GM12878 (cell line): ENCODE results near the gene SELENOM. TPM values are rescaled to one million over a fixed set of nuclear protein-coding genes. Genes with fewer than 3 reads are reported as not detected.

Source experiments
- ATAC-seq: fragments of 200-7000 bp; cut with Tn5 transposase; 3 replicates; pipeline ENCODE4 v1.9.1; 2020; ENCODE audit warnings: mild to moderate bottlenecking, moderate library complexity
- BruUV-seq: library from RNA; stranded (reverse); fragments of 400-500 nt; replicated peaks from 2 replicates; lab custom pipeline; 2021; lab: Mats Ljungman, UMichigan
- CTCF ChIA-PET: fragments of 300-600 bp; sonication (Branson Sonifier 250); formaldehyde crosslinking; extraction: SDS; loops from one replicate; lab custom pipeline; 2021; ENCODE audit warnings: inconsistent platforms; lab: Yijun Ruan, JAX
- POLR2A ChIA-PET: fragments of 350-600 bp; formaldehyde crosslinking; extraction: SDS; loops from one replicate; lab custom pipeline; 2021; ENCODE audit warnings: inconsistent platforms; lab: Charles Lee
- RAD21 ChIA-PET: fragments of 300-600 bp; sonication (Branson Sonifier 250); formaldehyde crosslinking; loops from one replicate; lab custom pipeline; 2023; ENCODE audit warnings: antibody characterized with exemption; ENCODE audit not compliant: unreplicated experiment; lab: Charles Lee
- SMC1A ChIA-PET: fragments of 300-600 bp; sonication (Branson Sonifier 250); formaldehyde crosslinking; loops from one replicate; lab custom pipeline; 2023; ENCODE audit not compliant: unreplicated experiment, uncharacterized antibody; lab: Charles Lee
- DNase-seq: peaks from one replicate; pipeline ENCODE4 v3.0.0-alpha.2; 2011; ENCODE audit warnings: low read depth, low spot score
- FAIRE-seq: peaks from 3 replicates; lab custom pipeline; 2011; peaks lifted over from hg19 to GRCh38; lab: Jason Lieb, UNC
- H2AFZ ChIP-seq: 2 replicates; pipeline ENCODE4 v1.6.0; 2011; ENCODE audit warnings: low read depth, low read length, control low read depth; ENCODE audit not compliant: control insufficient read depth
- H3K27ac ChIP-seq: 2 replicates; pipeline ENCODE4 v1.5.1; 2011; ENCODE audit warnings: control low read depth; ENCODE audit not compliant: control insufficient read depth, insufficient read depth
- H3K27me3 ChIP-seq, 2 experiments: replicated peaks in 1 of 2; 2 replicates each; pipeline versions ENCODE4 v1.6.0 to v1.6.1; 2011; ENCODE audit warnings: low read length in 1 of 2; ENCODE audit not compliant: control insufficient read depth in 2 of 2, insufficient read depth in 2 of 2
- H3K36me3 ChIP-seq, 2 experiments: 2 replicates each; pipeline ENCODE4 v1.5.1; 2011; ENCODE audit warnings: low read length in 1 of 2; ENCODE audit not compliant: control insufficient read depth in 2 of 2, insufficient read depth in 2 of 2
- H3K4me1 ChIP-seq: 2 replicates; pipeline ENCODE4 v1.6.1; 2011; ENCODE audit warnings: mild to moderate bottlenecking, low read length, moderate library complexity, mixed read lengths; ENCODE audit not compliant: control insufficient read depth, insufficient read depth
- H3K4me2 ChIP-seq: 2 replicates; pipeline ENCODE4 v1.6.0; 2011; ENCODE audit warnings: control low read depth; ENCODE audit not compliant: control insufficient read depth, insufficient read depth
- H3K4me3 ChIP-seq: fragments of 200-600 bp; sonication (generic); 2 replicates; pipeline ENCODE4 v1.5.1; 2016
- H3K79me2 ChIP-seq: 2 replicates; pipeline ENCODE4 v1.6.0; 2011; ENCODE audit warnings: low read length; ENCODE audit not compliant: control insufficient read depth, insufficient read depth
- H3K9ac ChIP-seq: 2 replicates; pipeline ENCODE4 v1.8.0; 2011; ENCODE audit warnings: low read length, control low read depth, mixed read lengths; ENCODE audit not compliant: control insufficient read depth, insufficient read depth
- H3K9me3 ChIP-seq: replicated peaks from 3 replicates; pipeline ENCODE4 v1.5.1; 2011; ENCODE audit warnings: mild to moderate bottlenecking, low read length; ENCODE audit not compliant: control insufficient read depth, insufficient read depth
- H4K20me1 ChIP-seq: 2 replicates; pipeline ENCODE4 v1.6.0; 2011; ENCODE audit not compliant: control insufficient read depth, insufficient read depth
- CBX3 ChIP-seq: fragments of 200-600 bp; sonication (generic); IDR thresholded peaks from 2 replicates; pipeline ENCODE4 v1.6.1; 2016; ENCODE audit warnings: low read depth, borderline replicate concordance
- CHD1 ChIP-seq: IDR thresholded peaks from 2 replicates; pipeline ENCODE4 v1.6.1; 2012; ENCODE audit warnings: low read depth, low read length, improper control_type of control experiment
- CREM ChIP-seq: IDR thresholded peaks from 2 replicates; pipeline ENCODE4 v1.6.1; 2014; ENCODE audit warnings: antibody characterized with exemption, low read depth
- ESRRA ChIP-seq: IDR thresholded peaks from 2 replicates; pipeline ENCODE4 v1.6.1; 2012; ENCODE audit warnings: mild to moderate bottlenecking, low read length, improper control_type of control experiment
- FOS ChIP-seq: IDR thresholded peaks from 3 replicates; pipeline ENCODE4 v1.6.1; 2011; ENCODE audit warnings: borderline replicate concordance; ENCODE audit not compliant: insufficient read length; ENCODE audit errors: extremely low read depth
- MXI1 ChIP-seq: fragments of 150-350 bp; IDR thresholded peaks from 2 replicates; pipeline ENCODE4 v1.6.1; 2011; ENCODE audit warnings: low read depth, mild to moderate bottlenecking, inconsistent platforms, low read length, improper control_type of control experiment
- NFXL1 ChIP-seq: fragments of 450-650 bp; IDR thresholded peaks from 2 replicates; pipeline ENCODE4 v1.6.1; 2017; ENCODE audit warnings: antibody characterized with exemption, mild to moderate bottlenecking, borderline replicate concordance
- TARDBP ChIP-seq: IDR thresholded peaks from 2 replicates; pipeline ENCODE4 v1.6.1; 2016; ENCODE audit warnings: borderline replicate concordance
- TCF7 ChIP-seq: IDR thresholded peaks from 2 replicates; pipeline ENCODE4 v1.6.1; 2014; ENCODE audit warnings: antibody characterized with exemption, borderline replicate concordance
- WGBS: methylation state at CpG from one replicate; pipeline ENCODE4 v1.1.6; 2016; ENCODE audit warnings: low lambda C conversion rate; ENCODE audit not compliant: insufficient replicate concordance, insufficient coverage; ENCODE audit errors: missing lambda C conversion rate; 5-methylcytosine and 5-hydroxymethylcytosine counted together
- in situ Hi-C: fragments of 300-500 bp; cut with MboI; formaldehyde crosslinking; loops from 9 replicates; pipeline ENCODE4 v1.14.3; 2018; ENCODE audit warnings: mixed read lengths
- intact Hi-C: fragments of 100-400 bp; cut with micrococcal nuclease; formaldehyde crosslinking; loops from one replicate; pipeline ENCODE4 v1.14.2; 2022; ENCODE audit not compliant: unreplicated experiment
- polyA plus RNA-seq, 11 experiments: library from polyadenylated mRNA; depleted of rRNA in 4 of 11; unstranded in 6 of 11; stranded (reverse) in 5 of 11; fragments of >200 nt; fragmentation: Nextera tagmentation in 4 of 11; fragmentation: Illumina TruSeq in 1 of 11; extraction: Ambion mirVana in 4 of 11; extraction: Trizol in 1 of 11; gene quantifications; 1 replicate in 1 of 11; 2 replicates in 10 of 11; pipeline versions ENCODE4 v1.2.1 to v1.2.3, GENCODE V29; 2011 to 2016; ENCODE audit warnings: inconsistent platforms in 2 of 11, missing spikeins in 2 of 11, low read depth in 1 of 11
- total RNA-seq, 4 experiments: library from RNA; depleted of rRNA in 3 of 4; stranded (reverse); fragments of >200 nt in 3 of 4; fragmentation: Illumina TruSeq in 1 of 4; extraction: Trizol in 1 of 4; gene quantifications; 2 replicates each; pipeline versions ENCODE4 v1.2.1 to v1.2.3, GENCODE V29; 2013 to 2021

Gene SELENOM
- total and polyA plus RNA-seq, 10 of the 15 experiments (the other 5 are each of a cell fraction or from before 2014, with no cell fraction given) = 0.80 to 8.3 (median 2.0) TPM

GRCh38 chr22:31153357-31153756, 46.0 kb upstream of the SELENOM start:
- no peak overlapping the region for H2AFZ ChIP-seq
- no peak for TF ChIP-seq TCF7
- no peak for TF ChIP-seq TARDBP
- no peak for TF ChIP-seq CHD1
- no peak for TF ChIP-seq ESRRA
- no peak for TF ChIP-seq FOS
- no peak overlapping the region for H3K4me3 ChIP-seq
- no peak for FAIRE-seq
- WGBS = 33% methylated on average over 3 of the region's 3 CpGs
- POLR2A ChIA-PET = interaction anchor here (0.7 kb wide), 1 partner anchor 155 kb away, joined by 5 read pairs; no protein-coding TSS in a partner anchor
- no peaks in the 10 kb centered on the region; a peak in 1 of 4 replicates for H3K27me3 ChIP-seq
- BruUV-seq = no TSS peak
- no peak for DNase-seq
- H3K9me3 ChIP-seq = no peaks in the 10 kb centered on the region
- H3K79me2 ChIP-seq = no peaks in the 10 kb centered on the region
- intact Hi-C loops = no loop called here
- CTCF ChIA-PET = interaction anchor here (0.7 to 1.1 kb wide), 2 partner anchors 58 to 79 kb away, joined by 3 read pairs; partner anchors contain the start of gene LIMK2
- H3K9ac ChIP-seq = no peak overlapping the region
- SMC1A ChIA-PET = no interaction called here
- in situ Hi-C loops = no loop called here
- no peaks in the 10 kb centered on the region for H4K20me1 ChIP-seq
- no peaks in the 10 kb centered on the region for H3K36me3 ChIP-seq
- H3K4me2 ChIP-seq = no peak overlapping the region
- H3K4me1 ChIP-seq = no peaks in the 10 kb centered on the region
- ATAC-seq = no peak
- H3K27ac ChIP-seq = no peak overlapping the region
- RAD21 ChIA-PET = interaction anchor here (0.7 kb wide), 1 partner anchor 26 kb away, joined by 3 read pairs; no protein-coding TSS in a partner anchor

- no peak overlapping the region for H3K4me3 ChIP-seq
- no peaks in the 10 kb centered on the region for H3K4me1 ChIP-seq
- BruUV-seq = no TSS peak
- DNase-seq (no peak), ATAC-seq (no peak), FAIRE-seq (no peak)
- H4K20me1 ChIP-seq = no peaks in the 10 kb centered on the region
- ChIA-PET SMC1A (no interaction called here), CTCF (interaction anchor here (0.6 kb wide), 1 partner anchor 1052 kb away, joined by 3 read pairs; no protein-coding TSS in a partner anchor), POLR2A (interaction anchor here (0.7 kb wide), 1 partner anchor 226 kb away, joined by 3 read pairs; no protein-coding TSS in a partner anchor), RAD21 (no interaction called here)
- intact Hi-C loops = no loop called here
- no peaks in the 10 kb centered on the region for H3K36me3 ChIP-seq
- H3K79me2 ChIP-seq = no peaks in the 10 kb centered on the region
- 90% methylated on average over 2 of the region's 2 CpGs for WGBS
- H2AFZ ChIP-seq = no peak overlapping the region
- H3K9ac ChIP-seq = no peak overlapping the region
- H3K4me2 ChIP-seq = no peak overlapping the region
- H3K27ac ChIP-seq = no peak overlapping the region
- in situ Hi-C loops = no loop called here
- no peak for TF ChIP-seq MXI1
- TF ChIP-seq CBX3 = no peak
- no peak for TF ChIP-seq NFXL1
- no peak for TF ChIP-seq CREM
- no peaks in the 10 kb centered on the region for H3K9me3 ChIP-seq
- H3K27me3 ChIP-seq = no peaks in the 10 kb centered on the region; a peak in 1 of 4 replicates
Measured at GRCh38 chr22:31151872-31152271, 44.5 kb upstream of the SELENOM start.
